HCT116 (cell line): ENCODE data around the gene DIAPH3. TPM values are rescaled to one million over a fixed set of nuclear protein-coding genes. Genes with fewer than 3 reads are reported as not detected.

Source experiments
- ATAC-seq: fragments of 200-7000 bp; cut with Tn5 transposase; 2 replicates; pipeline ENCODE4 v1.9.1; 2020; ENCODE audit warnings: mild to moderate bottlenecking, moderate library complexity
- BruUV-seq: library from RNA; stranded (reverse); fragments of 400-500 nt; replicated peaks from 2 replicates; lab custom pipeline; 2021; lab: Mats Ljungman, UMichigan
- CTCF ChIA-PET: fragments of 300-600 bp; sonication (Branson Sonifier 250); formaldehyde crosslinking; loops from one replicate; lab custom pipeline; 2021; ENCODE audit warnings: antibody characterized with exemption; lab: Charles Lee
- POLR2A ChIA-PET: fragments of 300-600, 350-600 bp; sonication (Branson Sonifier 250); formaldehyde crosslinking; loops from one replicate; lab custom pipeline; 2021; ENCODE audit warnings: antibody characterized with exemption; lab: Charles Lee
- RAD21 ChIA-PET, 2 experiments: fragments of 300-600 bp; sonication (Branson Sonifier 250); formaldehyde crosslinking; loops; one replicate each; lab custom pipeline; 2023; ENCODE audit warnings: low total read pairs in 2 of 2; ENCODE audit not compliant: uncharacterized antibody in 2 of 2, unreplicated experiment in 2 of 2, low non-redundant PET in 1 of 2; lab: Charles Lee
- DNase-seq: peaks from one replicate; pipeline ENCODE4 v3.0.0-alpha.2; 2010; ENCODE audit warnings: low read depth, low spot score
- H2AFZ ChIP-seq: fragments of 200-600 bp; shearing (Covaris generic), sonication (generic); 2 replicates; pipeline ENCODE4 v1.6.1; 2017; ENCODE audit warnings: low read depth, mixed run types, mixed read lengths, antibody characterized with exemption, low read length; ENCODE audit not compliant: poor library complexity, severe bottlenecking
- H3K27ac ChIP-seq: 2 replicates; pipeline ENCODE4 v1.5.1; 2012; ENCODE audit warnings: low read depth, low read length
- H3K27me3 ChIP-seq: fragments of 200-600 bp; sonication (generic); 2 replicates; pipeline ENCODE4 v1.6.1; 2016; ENCODE audit warnings: mixed run types, low read length, mixed read lengths; ENCODE audit not compliant: insufficient read depth
- H3K36me3 ChIP-seq, 2 experiments: fragments of 200-500 bp in 1 of 2; fragments of 200-600 bp in 1 of 2; sonication (Bioruptor generic) in 1 of 2; sonication (generic) in 1 of 2; 2 replicates each; pipeline versions ENCODE4 v1.5.1 to v1.6.1; 2014 to 2016; ENCODE audit warnings: low read length in 2 of 2, inconsistent platforms in 1 of 2, mixed read lengths in 1 of 2, mixed run types in 1 of 2; ENCODE audit not compliant: insufficient read depth in 2 of 2, control insufficient read depth in 1 of 2
- H3K4me1 ChIP-seq, 2 experiments: fragments of 200-600 bp in 1 of 2; sonication (generic) in 1 of 2; 2 replicates each; pipeline versions ENCODE4 v1.5.1 to v1.6.1; 2012 to 2017; ENCODE audit warnings: low read length in 2 of 2, inconsistent platforms in 1 of 2, mild to moderate bottlenecking in 1 of 2, mixed read lengths in 1 of 2, mixed run types in 1 of 2, moderate library complexity in 1 of 2; ENCODE audit not compliant: insufficient read depth in 2 of 2, control insufficient read depth in 1 of 2
- H3K4me2 ChIP-seq: fragments of 200-600 bp; sonication (generic); 2 replicates; pipeline ENCODE4 v1.6.1; 2017; ENCODE audit warnings: mixed run types, low read length, mixed read lengths
- H3K4me3 ChIP-seq, 2 experiments: fragments of 200-600 bp in 1 of 2; sonication (generic) in 1 of 2; replicated peaks in 1 of 2; 2 replicates each; pipeline ENCODE4 v1.5.1; 2011 to 2016; ENCODE audit warnings: low read length in 2 of 2, control low read depth in 1 of 2, low read depth in 1 of 2, mild to moderate bottlenecking in 1 of 2, mixed read lengths in 1 of 2, mixed run types in 1 of 2
- H3K79me2 ChIP-seq: fragments of 200-600 bp; sonication (generic); 2 replicates; pipeline ENCODE4 v1.6.1; 2017; ENCODE audit warnings: mild to moderate bottlenecking, mixed run types, low read length, moderate library complexity, mixed read lengths; ENCODE audit not compliant: insufficient read depth
- H3K9ac ChIP-seq: fragments of 200-600 bp; sonication (generic); 2 replicates; pipeline ENCODE4 v1.6.1; 2016; ENCODE audit warnings: low read length, mixed read lengths
- H3K9me2 ChIP-seq: fragments of 200-600 bp; sonication (generic), shearing (Covaris generic); 2 replicates; pipeline ENCODE4 v1.6.1; 2017; ENCODE audit warnings: mixed run types, mild to moderate bottlenecking, moderate library complexity; ENCODE audit not compliant: insufficient read depth
- H3K9me3 ChIP-seq, 2 experiments: fragments of 200-500 bp in 1 of 2; fragments of 200-600 bp in 1 of 2; sonication (Bioruptor generic) in 1 of 2; sonication (generic) in 1 of 2; 2 replicates each; pipeline ENCODE4 v1.6.1; 2014 to 2017; ENCODE audit warnings: low read length in 2 of 2, mixed read lengths in 2 of 2, inconsistent platforms in 1 of 2, low read depth in 1 of 2, mild to moderate bottlenecking in 1 of 2, mixed run types in 1 of 2, moderate library complexity in 1 of 2; ENCODE audit not compliant: control insufficient read depth in 1 of 2, insufficient read depth in 1 of 2
- H4K20me1 ChIP-seq: fragments of 200-600 bp; sonication (generic), shearing (Covaris generic); 2 replicates; pipeline ENCODE4 v1.6.1; 2017; ENCODE audit warnings: mixed run types, mild to moderate bottlenecking, moderate library complexity; ENCODE audit not compliant: insufficient read depth
- CBX3 ChIP-seq: IDR thresholded peaks from 2 replicates; pipeline ENCODE4 v1.6.1; 2012; ENCODE audit warnings: low read depth
- CTCF ChIP-seq, 3 experiments: fragments of 200-600 bp in 1 of 3; sonication (generic) in 1 of 3; IDR thresholded peaks in 2 of 3; conservative IDR thresholded peaks in 1 of 3; 2 replicates each; pipeline ENCODE4 v1.5.1; 2012 to 2017; ENCODE audit warnings: low read depth in 2 of 3, low read length in 2 of 3, antibody characterized with exemption in 1 of 3, borderline replicate concordance in 1 of 3, control low read depth in 1 of 3, mild to moderate bottlenecking in 1 of 3, mixed read lengths in 1 of 3, mixed run types in 1 of 3, moderate library complexity in 1 of 3; ENCODE audit not compliant: insufficient read depth in 1 of 3
- ELF1 ChIP-seq: IDR thresholded peaks from 2 replicates; pipeline ENCODE4 v1.6.1; 2012; ENCODE audit warnings: low read depth, borderline replicate concordance
- EZH2phosphoT487 ChIP-seq: fragments of 200-600 bp; IDR thresholded peaks from 2 replicates; pipeline ENCODE4 v1.6.1; 2018; ENCODE audit warnings: antibody characterized with exemption, borderline replicate concordance
- SIN3A ChIP-seq: IDR thresholded peaks from 2 replicates; pipeline ENCODE4 v1.6.1; 2012; ENCODE audit warnings: low read depth
- SRF ChIP-seq: IDR thresholded peaks from 2 replicates; pipeline ENCODE4 v1.6.1; 2012; ENCODE audit warnings: low read depth
- intact Hi-C: fragments of 100-400 bp; cut with micrococcal nuclease; formaldehyde crosslinking; loops from 2 replicates; pipeline ENCODE4 v1.10.0; 2022
- total RNA-seq: library from RNA; stranded (reverse); gene quantifications from one replicate; pipeline ENCODE4 v1.2.1, GENCODE V29; 2021; ENCODE audit not compliant: unreplicated experiment

DIAPH3 gene
- total RNA-seq, 1 experiment from 2014 or later = 22.8 TPM

GRCh38 chr13:59957438-59957837, 206.3 kb downstream of the DIAPH3 start:
- H4K20me1 ChIP-seq = no peaks in the 10 kb centered on the region
- ChIA-PET CTCF (no interaction called here), POLR2A (no interaction called here), RAD21 (no interaction called here)
- TF ChIP-seq CBX3 (no peak), CTCF (IDR thresholded peaks at IDR 0.05 in 2 of 3, conservative IDR thresholded peaks at IDR 0.05 in 1 of 3; ENCODE audit: borderline replicate concordance in 1 of 3, insufficient read depth in 1 of 3, low read depth in 2 of 3, low read length in 2 of 3) (no peak), ELF1 (no peak)
- H3K9me2 ChIP-seq = no peaks in the 10 kb centered on the region
- no peaks in the 10 kb centered on the region for H3K79me2 ChIP-seq
- no peaks in the 10 kb centered on the region for H3K27me3 ChIP-seq
- no peak overlapping the region for H3K4me2 ChIP-seq
- no peak overlapping the region for H3K9ac ChIP-seq
- no peak overlapping the region for H3K4me3 ChIP-seq
- DNase-seq (no peak), ATAC-seq (no peak)
- H3K36me3 ChIP-seq = no peaks in the 10 kb centered on the region
- BruUV-seq = no TSS peak
- H2AFZ ChIP-seq = no peak overlapping the region
- intact Hi-C loops = no loop called here
- no peaks in the 10 kb centered on the region for H3K9me3 ChIP-seq
- no peaks in the 10 kb centered on the region for H3K4me1 ChIP-seq
- no peak overlapping the region for H3K27ac ChIP-seq

DNA sequence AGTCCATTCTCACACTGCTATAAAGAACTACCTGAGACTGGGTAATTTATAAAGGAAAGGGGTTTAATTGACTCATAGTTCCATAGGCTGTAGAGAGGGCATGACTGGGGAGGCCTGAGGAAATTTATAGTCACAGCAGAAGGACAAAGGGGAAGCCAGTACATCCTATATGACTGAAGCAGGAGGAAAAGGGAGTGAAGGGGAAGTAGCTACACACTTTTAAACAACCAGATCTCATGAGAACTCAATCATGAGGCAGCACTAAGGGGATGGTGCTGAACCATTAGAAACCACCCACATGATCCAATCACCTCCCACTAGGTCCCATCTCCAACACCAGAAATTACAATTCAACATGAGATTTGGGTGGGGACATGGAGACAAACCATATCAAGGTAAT, 209.1 kb downstream of the DIAPH3 start:
- H4K20me1 ChIP-seq = no peaks in the 10 kb centered on the region
- no peaks in the 10 kb centered on the region for H3K9me2 ChIP-seq
- no peaks in the 10 kb centered on the region for H3K9me3 ChIP-seq
- no peak for TF ChIP-seq SRF
- no peak for TF ChIP-seq SIN3A
- no peak for TF ChIP-seq EZH2phosphoT487
- TF ChIP-seq, all 23 proteins: peak for 0
- DNase-seq (no peak), ATAC-seq (no peak)
- H3K27ac ChIP-seq = no peak overlapping the region
- H3K4me2 ChIP-seq = no peak overlapping the region
- ChIA-PET CTCF (no interaction called here), RAD21 (no interaction called here), POLR2A (no interaction called here)
- no peak overlapping the region for H3K9ac ChIP-seq
- no TSS peak for BruUV-seq
- H3K27me3 ChIP-seq = no peaks in the 10 kb centered on the region
- no peak overlapping the region for H2AFZ ChIP-seq
- H3K36me3 ChIP-seq = no peaks in the 10 kb centered on the region
- no peaks in the 10 kb centered on the region for H3K79me2 ChIP-seq
- intact Hi-C loops = no loop called here
- H3K4me1 ChIP-seq = no peaks in the 10 kb centered on the region
- H3K4me3 ChIP-seq = no peak overlapping the region
